Activated naive CD8-positive, alpha-beta T cell treated with anti-CD3 and anti-CD28 coated beads for 36 hours (primary cell): ENCODE data around the gene ATG4C. TPM values are rescaled to one million over a fixed set of nuclear protein-coding genes. Genes with fewer than 3 reads are reported as not detected.

Source experiments
- DNase-seq: peaks from one replicate; pipeline ENCODE4 v3.0.0; 2021
- H3K27ac Mint-ChIP-seq: one replicate; pipeline ENCODE4 v1.8.0; 2022; ENCODE audit warnings: mild to moderate bottlenecking, moderate library complexity, mixed read lengths
- H3K27me3 Mint-ChIP-seq: one replicate; pipeline ENCODE4 v1.8.0; 2022; ENCODE audit warnings: mild to moderate bottlenecking, mixed read lengths
- H3K36me3 Mint-ChIP-seq: one replicate; pipeline ENCODE4 v1.8.0; 2021; ENCODE audit warnings: mild to moderate bottlenecking, mixed read lengths
- H3K4me1 Mint-ChIP-seq: one replicate; pipeline ENCODE4 v1.8.0; 2021; ENCODE audit warnings: mixed read lengths
- H3K4me3 Mint-ChIP-seq: one replicate; pipeline ENCODE4 v1.8.0; 2022; ENCODE audit warnings: mild to moderate bottlenecking, moderate library complexity, mixed read lengths
- H3K9me3 Mint-ChIP-seq: one replicate; pipeline ENCODE4 v1.8.0; 2022; ENCODE audit warnings: mixed read lengths
- total RNA-seq, 2 experiments: library from RNA; stranded (reverse); gene quantifications; one replicate each; pipeline ENCODE4 v1.2.3, GENCODE V29; 2021

The ATG4C gene
- total RNA-seq, 2 experiments from 2014 or later: 17.7 to 18.2 TPM

DNA sequence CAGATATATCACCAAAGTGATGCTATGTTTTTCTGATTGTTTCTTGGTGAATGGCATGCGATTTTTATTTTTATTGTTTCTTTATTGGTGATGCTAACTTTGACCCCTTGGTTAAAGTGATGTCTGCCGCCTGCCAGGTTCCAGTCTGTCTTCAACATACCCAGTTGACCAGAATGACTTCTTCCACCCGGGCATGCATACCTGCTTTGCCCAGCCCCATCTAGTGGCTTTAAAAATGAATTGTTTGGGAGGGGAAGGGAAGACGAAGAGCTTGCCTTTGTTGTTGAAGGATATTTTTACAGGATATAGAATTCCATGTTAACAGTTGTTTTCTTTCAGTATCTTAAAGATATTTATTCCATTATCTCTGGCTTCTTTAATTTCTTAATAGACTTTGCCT lies 65.1 kb downstream of the ATG4C start:
- H3K36me3 Mint-ChIP-seq: peaks cover 5% of the 10 kb centered on the region
- no peaks in the 10 kb centered on the region for H3K4me1 Mint-ChIP-seq
- H3K4me3 Mint-ChIP-seq: no peak overlapping the region
- no peaks in the 10 kb centered on the region for H3K27me3 Mint-ChIP-seq
- H3K9me3 Mint-ChIP-seq: no peaks in the 10 kb centered on the region
- DNase-seq: no peak
- no peak overlapping the region for H3K27ac Mint-ChIP-seq

DNA sequence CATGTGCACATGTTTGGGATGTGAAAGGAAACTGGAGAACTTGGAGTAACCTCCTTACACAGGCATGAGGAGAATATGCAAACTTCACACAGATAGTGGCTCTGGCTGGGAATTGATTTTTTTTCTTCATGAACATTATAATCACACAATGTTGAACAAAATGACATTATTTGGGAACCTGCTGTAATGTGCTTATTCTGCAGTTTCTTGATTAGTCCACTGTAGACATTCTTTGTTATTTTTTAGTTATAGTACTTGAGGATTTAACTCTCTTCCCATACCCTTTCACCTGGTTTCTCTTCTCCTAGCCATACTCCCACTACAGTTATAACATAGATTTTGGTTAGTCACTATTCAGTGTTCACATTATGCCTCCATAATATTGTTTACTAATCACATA lies 68.3 kb downstream of the ATG4C start:
- no peak for DNase-seq
- no peak overlapping the region for H3K4me3 Mint-ChIP-seq
- no peaks in the 10 kb centered on the region for H3K4me1 Mint-ChIP-seq
- peaks cover 5% of the 10 kb centered on the region for H3K36me3 Mint-ChIP-seq
- H3K27me3 Mint-ChIP-seq: no peaks in the 10 kb centered on the region
- H3K9me3 Mint-ChIP-seq: no peaks in the 10 kb centered on the region
- H3K27ac Mint-ChIP-seq: no peak overlapping the region

DNA sequence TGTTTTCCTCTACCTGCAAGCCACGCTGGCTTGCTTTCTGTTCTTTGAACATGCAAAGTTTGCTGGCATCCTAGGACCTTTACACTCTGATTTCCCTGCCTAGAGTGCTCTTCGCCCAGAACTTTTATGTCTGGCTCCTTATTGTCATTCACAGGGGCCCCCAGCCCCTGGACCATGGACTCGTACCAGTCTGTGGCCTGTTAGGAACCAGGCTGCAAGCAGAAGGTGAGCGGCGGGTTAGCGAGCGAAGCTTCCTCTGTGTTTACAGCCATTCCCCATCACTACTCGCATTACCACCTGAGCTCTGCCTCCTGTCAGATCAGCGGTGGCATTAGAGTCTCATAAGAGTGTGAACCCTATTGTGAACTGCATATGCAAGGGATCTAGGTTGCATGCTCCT lies 73.0 kb downstream of the ATG4C start:
- DNase-seq: no peak
- no peak overlapping the region for H3K4me3 Mint-ChIP-seq
- no peaks in the 10 kb centered on the region for H3K4me1 Mint-ChIP-seq
- H3K9me3 Mint-ChIP-seq: no peaks in the 10 kb centered on the region
- peaks cover 3% of the 10 kb centered on the region for H3K36me3 Mint-ChIP-seq
- no peaks in the 10 kb centered on the region for H3K27me3 Mint-ChIP-seq
- H3K27ac Mint-ChIP-seq: no peak overlapping the region

DNA sequence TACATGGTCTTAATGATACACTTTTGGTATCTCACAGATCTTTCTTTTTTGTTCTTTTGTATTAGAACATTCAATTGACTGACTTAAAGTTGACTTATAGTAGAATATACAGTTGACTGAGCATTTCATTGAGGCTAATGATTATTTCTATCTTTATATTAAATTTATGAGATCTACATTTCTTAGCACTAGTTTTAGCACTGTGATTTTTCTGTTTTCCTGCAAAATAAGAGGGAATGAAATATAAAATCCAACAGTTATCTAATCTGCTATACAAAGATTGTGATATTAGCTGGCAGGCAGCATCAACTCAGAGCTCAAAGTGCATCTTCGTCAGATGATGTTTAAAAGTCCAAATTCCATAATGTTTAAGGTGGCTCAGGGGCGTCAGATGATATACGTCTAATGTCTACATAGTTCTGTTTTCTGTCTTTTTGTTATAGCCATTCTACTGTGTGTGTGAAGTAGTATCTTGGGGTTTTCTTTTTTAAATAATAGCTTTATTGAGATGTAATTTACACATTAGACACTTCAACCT lies 85.4 kb downstream of the ATG4C start:
- Mint-ChIP-seq H3K27ac (no peak overlapping the region), H3K4me1 (no peaks in the 10 kb centered on the region), H3K4me3 (no peak overlapping the region), H3K36me3 (no peaks in the 10 kb centered on the region), H3K27me3 (no peaks in the 10 kb centered on the region), H3K9me3 (no peaks in the 10 kb centered on the region)
- no peak for DNase-seq

DNA sequence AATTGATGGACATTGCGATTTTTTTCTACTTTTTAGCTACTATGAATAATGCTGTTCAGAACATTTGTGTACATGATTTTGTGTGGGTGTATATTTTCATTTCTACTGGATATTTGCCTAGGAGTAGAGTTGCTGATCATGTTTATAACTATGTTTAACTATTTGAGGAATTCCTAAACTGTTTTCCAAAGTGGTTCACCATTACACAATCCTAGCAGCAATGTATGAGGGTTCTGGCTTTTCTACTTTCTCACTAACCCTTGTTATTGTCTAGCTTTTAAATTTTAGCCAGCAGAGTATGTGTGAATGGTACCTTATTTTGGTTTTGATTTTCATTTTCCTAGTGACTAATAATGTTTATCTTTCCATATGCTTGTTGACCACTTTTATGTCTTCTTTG lies 86.2 kb downstream of the ATG4C start:
- H3K27me3 Mint-ChIP-seq: no peaks in the 10 kb centered on the region

DNA sequence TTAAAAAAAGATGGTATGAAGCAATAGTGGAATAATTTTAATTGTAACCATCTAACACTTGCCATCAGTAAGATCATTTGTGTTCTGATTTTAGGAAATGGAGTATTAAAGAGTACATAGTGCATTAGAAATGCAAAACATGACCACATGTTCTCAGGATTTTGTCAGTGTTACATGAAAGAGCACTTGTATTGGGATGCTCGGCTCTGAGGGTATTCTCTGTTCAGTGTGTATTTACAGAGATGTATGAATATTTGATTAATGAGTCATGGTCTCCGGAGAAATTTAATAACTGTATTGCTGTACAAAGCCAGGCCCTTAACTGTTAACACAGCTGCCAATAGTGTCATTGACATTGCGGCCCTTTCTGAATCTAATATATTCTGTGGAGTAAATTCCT lies 91.7 kb downstream of the ATG4C start:
- H3K9me3 Mint-ChIP-seq: peaks cover 5% of the 10 kb centered on the region
- H3K27me3 Mint-ChIP-seq: peaks cover 14% of the 10 kb centered on the region
- no peak overlapping the region for H3K4me3 Mint-ChIP-seq
- DNase-seq: no peak
- H3K36me3 Mint-ChIP-seq: no peaks in the 10 kb centered on the region
- no peaks in the 10 kb centered on the region for H3K4me1 Mint-ChIP-seq
- no peak overlapping the region for H3K27ac Mint-ChIP-seq

More for the DNA sequence above, 86.2 kb downstream of the ATG4C start:
- DNase-seq: no peak
- no peak overlapping the region for H3K27ac Mint-ChIP-seq
- H3K36me3 Mint-ChIP-seq: no peaks in the 10 kb centered on the region
- no peak overlapping the region for H3K4me3 Mint-ChIP-seq
- no peaks in the 10 kb centered on the region for H3K9me3 Mint-ChIP-seq
- no peaks in the 10 kb centered on the region for H3K4me1 Mint-ChIP-seq

DNA sequence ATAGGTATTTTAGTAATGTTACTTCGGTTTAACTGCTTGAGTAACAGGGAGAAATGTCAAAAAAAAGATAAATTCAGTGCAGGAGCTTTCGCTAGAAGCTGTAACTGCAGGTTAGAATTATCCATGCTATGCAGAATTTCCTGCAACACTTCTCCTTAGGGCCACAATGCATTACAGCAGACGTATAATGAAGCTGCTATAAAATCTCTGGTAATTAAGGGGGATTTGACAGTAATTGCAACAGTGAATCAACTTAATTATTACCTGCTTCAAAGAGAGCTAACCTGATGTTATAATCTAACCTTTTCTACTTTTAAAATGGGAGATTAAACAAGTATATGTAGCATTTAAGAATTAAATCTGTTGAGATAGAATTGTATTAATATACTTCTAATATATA lies 92.6 kb downstream of the ATG4C start:
- Mint-ChIP-seq H3K4me1 (no peaks in the 10 kb centered on the region), H3K27me3 (peaks cover 15% of the 10 kb centered on the region)

DNA sequence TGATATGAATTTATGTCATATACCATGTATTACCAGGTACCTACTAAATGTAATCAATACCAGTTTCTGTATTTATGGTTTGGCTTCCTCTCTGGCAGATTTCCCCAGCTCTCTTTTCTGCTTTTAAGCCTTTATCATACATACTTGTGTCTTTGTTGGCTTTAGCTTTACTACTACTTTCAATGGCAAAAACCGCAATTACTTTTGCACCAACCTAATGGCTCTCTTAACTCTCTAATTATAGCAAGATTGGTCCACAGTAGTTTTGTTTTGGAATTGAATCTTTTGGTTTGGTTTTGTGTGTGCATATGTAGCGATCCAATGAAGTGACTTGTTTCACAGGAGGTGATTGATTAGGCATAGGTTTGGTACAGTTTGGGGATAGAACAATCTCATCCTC lies 93.6 kb downstream of the ATG4C start:
- Mint-ChIP-seq H3K27me3 (peaks cover 15% of the 10 kb centered on the region), H3K4me3 (no peak overlapping the region), H3K27ac (no peak overlapping the region), H3K9me3 (peaks cover 5% of the 10 kb centered on the region), H3K36me3 (no peaks in the 10 kb centered on the region), H3K4me1 (no peaks in the 10 kb centered on the region)
- no peak for DNase-seq

More for the DNA sequence above, 92.6 kb downstream of the ATG4C start:
- Mint-ChIP-seq H3K9me3 (peaks cover 5% of the 10 kb centered on the region), H3K27ac (no peak overlapping the region), H3K4me3 (no peak overlapping the region), H3K36me3 (no peaks in the 10 kb centered on the region)
- no peak for DNase-seq

DNA sequence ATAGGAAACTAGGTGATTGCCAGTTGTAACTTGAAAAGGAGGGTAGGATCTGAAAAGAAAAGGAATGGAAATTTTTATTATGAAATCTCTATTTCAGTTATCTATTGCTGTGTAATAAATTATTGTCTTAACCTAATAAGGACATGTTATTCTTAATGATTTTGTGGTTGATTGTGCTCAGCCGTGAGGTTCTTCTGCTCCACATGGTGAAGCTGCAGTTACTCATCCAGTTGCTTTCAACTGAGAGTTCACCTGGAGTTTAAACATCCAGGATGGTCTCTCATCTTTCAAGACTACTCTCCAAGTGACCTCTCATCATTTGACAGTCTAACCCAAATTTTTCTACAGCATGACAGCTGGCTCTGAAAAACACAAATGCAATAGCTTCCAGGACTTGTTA lies 96.0 kb downstream of the ATG4C start:
- H3K9me3 Mint-ChIP-seq: peaks cover 5% of the 10 kb centered on the region
- peaks cover 15% of the 10 kb centered on the region for H3K27me3 Mint-ChIP-seq
- H3K27ac Mint-ChIP-seq: no peak overlapping the region
- DNase-seq: no peak
- H3K36me3 Mint-ChIP-seq: no peaks in the 10 kb centered on the region
- H3K4me1 Mint-ChIP-seq: no peaks in the 10 kb centered on the region
- no peak overlapping the region for H3K4me3 Mint-ChIP-seq

DNA sequence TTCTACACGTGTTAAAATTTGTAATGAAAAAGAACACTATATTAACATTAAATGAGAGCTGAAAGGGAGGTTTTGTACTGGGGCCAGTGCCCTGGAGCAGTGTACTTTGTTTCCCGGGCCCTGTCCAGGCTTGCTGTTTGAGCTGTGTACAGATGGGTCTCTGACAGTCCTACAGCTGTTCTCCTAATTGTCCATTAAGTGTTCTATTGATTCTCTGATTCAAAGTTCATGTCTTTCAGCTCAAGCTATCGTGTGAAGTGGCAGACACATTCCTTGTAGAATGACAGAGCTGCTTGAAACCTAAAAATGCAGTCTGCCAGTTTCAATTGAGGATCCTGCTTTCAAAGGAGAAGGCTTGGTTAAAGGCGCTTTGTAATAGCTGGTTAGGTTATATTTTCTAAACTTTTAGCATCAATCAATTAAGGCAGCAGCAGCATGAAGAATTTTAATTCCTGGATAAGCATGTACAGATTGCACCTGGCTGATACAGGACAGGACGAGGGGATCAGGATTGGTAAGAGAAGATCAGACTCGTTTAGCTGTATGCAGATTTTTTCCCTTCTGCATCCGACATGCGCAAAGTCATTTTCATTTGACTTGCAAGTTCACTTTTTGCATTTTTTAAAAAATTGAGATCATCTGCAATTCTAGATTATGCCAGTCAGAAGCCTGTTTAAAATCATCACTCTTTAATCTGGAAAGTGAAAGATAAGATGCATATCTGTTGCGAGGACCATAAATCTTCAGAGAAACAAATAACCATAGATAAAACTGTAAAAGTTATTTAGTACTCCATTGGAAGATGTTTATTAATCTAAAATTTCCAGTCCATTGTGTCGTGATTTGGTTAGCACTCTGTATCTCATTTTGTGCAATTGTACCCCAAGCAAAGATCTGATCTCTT lies 98.5 kb downstream of the ATG4C start:
- Mint-ChIP-seq H3K36me3 (no peaks in the 10 kb centered on the region), H3K27ac (no peak overlapping the region), H3K27me3 (peaks cover 28% of the 10 kb centered on the region), H3K4me3 (no peak overlapping the region), H3K4me1 (no peaks in the 10 kb centered on the region), H3K9me3 (peaks cover 5% of the 10 kb centered on the region)
- no peak for DNase-seq

DNA sequence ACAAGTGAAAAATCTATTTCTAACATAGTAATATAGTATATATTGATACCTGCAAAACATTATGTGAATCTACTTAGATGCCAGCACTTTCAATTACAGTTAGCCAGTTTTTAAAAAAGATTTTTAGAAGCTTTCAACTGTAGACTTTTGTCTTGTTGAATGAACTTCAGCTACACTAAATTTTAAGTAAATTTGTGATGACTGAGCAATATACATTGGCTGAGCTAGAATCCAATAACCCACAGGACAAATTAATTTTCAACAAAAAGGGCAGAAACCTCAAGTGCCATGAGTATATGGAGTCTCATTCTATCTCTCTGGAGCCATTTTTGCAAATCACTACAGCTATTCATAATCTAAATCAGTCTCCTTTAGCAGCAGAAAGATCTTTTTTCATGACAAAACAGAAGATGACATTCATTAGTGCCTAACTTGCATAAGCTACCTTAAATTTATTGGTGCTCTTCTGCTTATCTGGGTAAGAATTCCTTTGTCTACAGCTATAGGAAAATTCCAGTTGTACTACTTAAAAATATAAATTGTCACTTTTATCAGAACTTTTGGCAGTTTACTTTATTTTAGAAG lies 100.3 kb downstream of the ATG4C start:
- no peaks in the 10 kb centered on the region for H3K36me3 Mint-ChIP-seq

DNA sequence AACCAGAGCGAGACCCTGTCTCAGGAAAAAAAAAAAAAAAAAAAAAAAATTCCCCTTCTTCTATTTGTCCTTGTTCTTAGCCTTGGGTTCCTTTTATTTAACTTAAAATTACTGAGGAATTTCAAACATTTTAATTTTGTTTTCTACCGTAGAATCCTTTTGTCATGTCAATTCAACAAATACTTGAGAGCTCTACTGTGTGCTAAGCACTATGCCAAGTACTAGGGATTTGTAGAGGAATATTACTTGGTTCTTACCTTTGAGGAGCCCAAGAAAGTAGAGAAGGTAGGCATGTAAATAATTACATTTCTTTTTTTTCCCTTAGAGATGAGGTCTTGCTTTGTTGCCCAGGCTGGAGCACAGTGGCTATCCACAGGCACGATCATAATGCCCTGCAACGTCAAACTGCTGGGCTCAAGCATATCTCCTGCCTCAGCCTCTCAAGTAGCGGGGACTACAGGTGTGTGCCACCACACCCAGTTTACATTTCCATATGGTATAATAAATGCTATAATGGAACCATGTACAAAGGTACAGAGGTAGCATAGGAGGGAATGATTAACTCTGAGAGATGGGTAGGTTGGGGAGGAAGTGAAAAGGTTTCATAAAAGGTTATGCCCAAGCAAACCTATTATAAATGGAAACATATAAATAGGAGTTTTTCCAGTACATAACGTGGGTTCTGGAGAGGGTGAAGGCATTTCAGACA lies 104.0 kb downstream of the ATG4C start:
- DNase-seq: no peak
- Mint-ChIP-seq H3K4me3 (no peak overlapping the region), H3K4me1 (no peaks in the 10 kb centered on the region), H3K27me3 (peaks cover 21% of the 10 kb centered on the region), H3K9me3 (no peaks in the 10 kb centered on the region), H3K27ac (no peak overlapping the region), H3K36me3 (no peaks in the 10 kb centered on the region)

More for the DNA sequence above, 100.3 kb downstream of the ATG4C start:
- no peaks in the 10 kb centered on the region for H3K4me1 Mint-ChIP-seq
- DNase-seq: no peak
- peaks cover 5% of the 10 kb centered on the region for H3K9me3 Mint-ChIP-seq
- no peak overlapping the region for H3K27ac Mint-ChIP-seq
- no peak overlapping the region for H3K4me3 Mint-ChIP-seq
- H3K27me3 Mint-ChIP-seq: peaks cover 24% of the 10 kb centered on the region

DNA sequence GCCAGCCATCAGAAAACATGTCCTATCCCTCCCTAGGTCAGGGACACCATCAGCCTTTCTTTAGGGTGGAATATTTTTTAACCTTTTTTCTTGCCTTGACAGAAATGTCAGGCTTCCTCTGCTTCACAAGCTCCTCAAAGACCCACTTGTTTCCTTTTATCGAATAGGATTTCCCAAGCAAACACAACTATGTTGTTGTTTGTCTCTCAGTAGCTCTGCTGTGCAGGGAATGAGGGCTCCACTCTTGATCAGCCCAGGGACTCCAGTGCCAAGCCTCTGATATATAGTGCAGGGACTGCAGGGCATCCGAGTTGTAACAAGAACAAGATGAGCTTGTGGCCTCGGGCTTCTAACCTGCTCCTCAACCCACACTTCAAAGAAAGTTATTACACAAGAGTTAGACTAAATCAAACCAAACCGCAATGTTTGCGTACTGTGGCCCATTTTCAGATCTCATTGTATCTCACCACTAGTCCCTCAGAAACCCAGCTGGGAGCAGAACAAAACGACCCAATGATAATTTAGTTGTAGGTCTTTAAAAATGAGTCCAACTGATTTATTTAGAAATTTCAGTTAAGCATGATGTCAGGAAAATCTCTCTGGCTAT lies 108.1 kb downstream of the ATG4C start:
- Mint-ChIP-seq H3K4me1 (no peaks in the 10 kb centered on the region), H3K4me3 (no peak overlapping the region), H3K27ac (no peak overlapping the region), H3K9me3 (no peaks in the 10 kb centered on the region), H3K36me3 (no peaks in the 10 kb centered on the region), H3K27me3 (peaks cover 4% of the 10 kb centered on the region)
- no peak for DNase-seq

DNA sequence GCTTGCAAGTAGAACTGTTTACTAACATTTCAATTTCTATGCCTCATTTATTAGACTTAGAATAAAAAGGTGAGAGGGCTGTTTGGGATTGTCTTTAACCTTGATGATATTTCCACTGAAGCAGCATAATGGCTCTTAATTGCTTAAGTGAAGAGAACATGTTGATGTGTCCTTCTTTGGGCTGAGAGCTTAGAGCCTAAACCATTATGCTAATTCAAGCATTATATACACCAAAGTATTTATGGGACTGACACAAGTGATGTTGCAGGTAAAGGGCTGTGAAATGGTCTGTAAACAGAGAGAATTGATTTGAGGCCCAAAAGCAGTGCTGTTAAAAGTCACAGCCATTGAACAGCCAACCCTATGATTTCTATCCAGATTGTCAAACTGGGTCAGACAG lies 113.9 kb downstream of the ATG4C start:
- no peak for DNase-seq
- H3K4me1 Mint-ChIP-seq: no peaks in the 10 kb centered on the region
- no peaks in the 10 kb centered on the region for H3K27me3 Mint-ChIP-seq
- no peaks in the 10 kb centered on the region for H3K36me3 Mint-ChIP-seq
- no peak overlapping the region for H3K4me3 Mint-ChIP-seq
- H3K9me3 Mint-ChIP-seq: no peaks in the 10 kb centered on the region
- no peak overlapping the region for H3K27ac Mint-ChIP-seq

DNA sequence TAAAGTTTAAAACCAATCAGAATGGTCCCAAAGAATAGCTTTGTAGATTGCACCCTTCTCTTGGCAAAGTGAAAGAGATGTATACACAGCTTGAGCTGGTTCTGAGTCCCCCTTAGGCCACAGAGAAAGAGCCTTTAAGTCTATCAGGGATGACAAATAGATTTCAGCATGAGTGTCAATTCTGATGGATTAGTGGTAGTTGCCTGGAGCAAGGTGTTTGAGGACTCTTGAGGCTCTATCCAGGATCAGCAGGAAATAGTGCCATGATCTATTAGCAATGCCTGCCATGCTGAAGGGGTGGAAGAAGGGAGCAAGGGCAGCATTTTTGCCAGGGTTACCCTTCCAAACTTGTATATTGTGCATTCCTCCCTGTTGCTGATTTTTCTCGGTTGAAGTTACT lies 116.6 kb downstream of the ATG4C start:
- Mint-ChIP-seq H3K27ac (no peak overlapping the region), H3K4me3 (no peak overlapping the region), H3K27me3 (no peaks in the 10 kb centered on the region), H3K9me3 (no peaks in the 10 kb centered on the region), H3K4me1 (no peaks in the 10 kb centered on the region), H3K36me3 (no peaks in the 10 kb centered on the region)
- no peak for DNase-seq
